ENCODE results near the gene SCAPER.

GRCh38 chr15:76512971-76513370, 392.2 kb downstream of the SCAPER start:
- no peak for TF ChIP-seq POLR2AphosphoS5 (IDR thresholded peaks at IDR 0.05; ENCODE audit: low read depth, low read length)
- TF ChIP-seq CTCF (IDR thresholded peaks at IDR 0.05) = no peak
- no peak for TF ChIP-seq SIN3A (IDR thresholded peaks at IDR 0.05; ENCODE audit: borderline replicate concordance, insufficient read depth, low read depth, low read length)
- no peak for TF ChIP-seq REST (IDR thresholded peaks at IDR 0.05; ENCODE audit: insufficient read depth in 1 of 2, low read depth in 2 of 2, low read length in 1 of 2)
- TF ChIP-seq TCF7L2 (IDR thresholded peaks at IDR 0.05; ENCODE audit: low read depth, low read length) = no peak
